DMS53 treated with DMSO at 0.1 percent for 48 hours (cell line): ENCODE data around the gene DHRS4L2.
"Not testable (repeated sequence)": the region's sequence is repeated elsewhere in the genome, so short reads cannot be mapped to it uniquely, and the experiment has no call there.

Experiments
- DNase-seq: peaks from one replicate; lab custom pipeline; 2025; ENCODE audit not compliant: unreplicated experiment; lab: John Stamatoyannopoulos, UW

The DHRS4L2 gene

GRCh38 chr14:23970283-23970659 lies 18.5 kb upstream of the DHRS4L2 start:
- not testable (repeated sequence) for DNase-seq

DNA sequence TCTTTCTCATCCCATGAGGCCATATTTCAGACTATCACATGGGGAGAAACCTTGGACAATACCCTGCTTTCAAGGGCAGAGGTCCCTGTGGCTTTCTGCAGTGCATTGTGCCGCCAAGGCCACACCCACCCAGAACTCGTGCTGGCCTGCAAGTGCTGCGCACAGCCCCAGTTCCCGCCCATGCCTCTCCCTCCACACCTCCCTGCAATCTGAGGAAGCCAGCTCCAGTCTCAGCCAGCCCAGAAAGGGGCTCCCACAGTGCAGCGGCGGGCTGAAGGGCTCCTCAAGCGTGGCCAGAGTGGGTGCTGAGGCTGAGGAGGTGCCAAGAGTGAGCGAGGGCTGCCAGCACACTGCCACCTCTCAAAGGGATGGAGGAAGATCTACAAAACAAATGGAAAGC lies 15.6 kb upstream of the DHRS4L2 start:
- not testable (repeated sequence) for DNase-seq

DNA sequence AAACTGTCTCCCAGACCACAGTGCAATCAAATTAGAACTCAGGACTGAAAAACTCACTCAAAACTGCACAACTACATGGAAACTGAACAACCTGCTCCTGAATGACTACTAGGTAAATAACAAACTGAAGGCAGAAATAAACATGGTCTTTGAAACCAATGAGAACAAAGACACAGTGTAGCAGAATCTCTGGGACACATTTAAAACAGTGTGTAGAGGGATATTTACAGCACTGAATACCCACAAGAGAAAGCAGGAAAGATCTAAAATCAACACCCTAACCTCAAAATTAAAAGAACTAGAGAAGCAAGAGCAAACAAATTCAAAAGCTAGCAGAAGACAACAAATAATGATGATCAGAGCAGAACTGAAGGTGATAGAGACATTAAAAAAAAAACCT lies 14.7 kb upstream of the DHRS4L2 start:
- DNase-seq = not testable (repeated sequence)

- not testable (repeated sequence) for DNase-seq
These were observed 11.5 kb upstream of the DHRS4L2 start for GRCh38 chr14:23977208-23977607.

DNA sequence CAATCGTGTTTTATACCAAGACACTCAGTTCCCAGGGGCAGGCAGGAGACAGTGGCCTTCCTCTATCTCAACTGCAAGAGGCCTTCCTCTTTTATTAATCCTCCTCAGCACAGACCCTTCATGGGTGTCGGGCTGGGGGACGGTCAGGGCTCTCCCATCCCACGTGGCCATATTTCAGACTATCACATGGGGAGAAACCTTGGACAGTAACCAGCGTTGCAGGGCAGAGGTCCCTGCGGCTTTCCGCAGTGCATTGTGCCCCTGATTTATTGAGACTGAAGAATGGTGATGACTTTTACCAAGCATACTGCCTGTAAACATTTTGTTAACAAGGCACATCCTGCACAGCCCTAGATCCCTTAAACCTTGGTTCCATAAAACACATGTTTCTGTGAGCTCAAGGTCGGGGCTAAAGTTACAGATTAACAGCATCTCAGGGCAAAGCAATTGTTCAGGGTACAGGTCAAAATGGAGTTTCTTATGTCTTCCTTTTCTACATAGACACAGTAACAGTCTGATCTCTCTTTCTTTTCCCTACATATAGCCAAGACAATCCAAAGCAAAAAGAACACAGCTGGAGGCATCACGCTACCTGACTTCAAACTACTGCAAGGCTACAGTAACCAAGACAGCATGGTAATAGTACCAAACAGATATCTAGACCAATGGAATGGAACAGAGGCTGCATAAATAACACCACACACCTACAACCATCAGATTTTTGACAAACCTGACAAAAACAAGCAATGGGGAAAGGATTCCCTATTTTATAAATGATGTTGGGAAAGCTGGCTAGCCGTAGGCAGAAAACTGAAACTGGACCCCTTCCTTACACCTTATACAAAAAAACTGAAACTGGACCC lies 6.5 kb upstream of the DHRS4L2 start:
- DNase-seq = not testable (repeated sequence)

DNA sequence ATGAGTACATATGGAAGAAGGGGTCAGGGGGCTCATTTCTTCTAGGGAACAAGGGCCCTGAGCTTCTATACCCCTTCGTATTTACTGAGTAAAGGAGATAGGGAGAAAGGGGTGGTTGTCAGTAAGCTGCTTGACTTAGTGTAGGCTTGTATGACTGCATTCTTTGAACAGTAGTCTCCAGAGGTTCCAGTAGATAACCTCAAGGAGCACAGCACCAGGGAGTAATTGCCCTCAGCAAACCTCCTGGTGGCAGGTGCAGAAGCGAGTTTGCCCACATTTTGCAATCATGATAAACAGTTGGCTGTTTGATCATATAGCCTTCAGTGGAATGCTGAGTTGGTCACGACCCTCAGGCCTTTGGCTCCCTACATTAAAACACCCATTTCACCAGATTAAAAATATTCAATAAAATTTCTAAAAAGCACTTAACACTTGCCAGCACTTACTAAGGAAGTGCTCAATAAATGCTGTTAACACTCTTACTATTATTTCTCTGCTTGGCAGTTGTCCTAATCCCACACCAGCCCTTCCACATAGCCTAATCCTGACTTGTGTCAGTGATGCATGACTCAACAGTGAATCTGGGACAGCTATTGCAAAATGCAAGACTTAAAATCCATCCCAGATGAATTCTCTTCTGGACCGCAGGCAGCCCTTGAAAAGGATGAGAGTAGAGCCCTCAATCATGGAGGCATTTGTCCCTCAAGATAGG lies 3.7 kb upstream of the DHRS4L2 start:
- DNase-seq = no peak

DNA sequence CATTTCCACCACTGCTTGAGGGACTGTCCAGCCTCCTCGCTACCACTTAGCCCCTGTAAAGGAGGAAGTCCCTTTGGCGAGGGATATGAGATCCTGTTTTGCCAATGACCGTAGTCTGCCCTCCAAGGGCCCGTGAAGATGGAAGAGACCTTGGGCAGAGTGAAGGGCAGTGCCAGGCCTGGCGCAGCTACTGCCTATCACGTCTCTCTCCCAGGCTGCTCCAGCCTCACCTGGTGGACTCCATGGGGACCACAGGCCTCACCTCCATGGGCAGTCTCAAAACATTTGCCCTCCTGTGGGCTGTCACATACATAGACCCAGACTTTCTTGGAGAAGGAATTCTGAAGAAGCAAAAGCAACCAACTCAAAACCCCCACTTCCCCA lies 514 bp upstream of the DHRS4L2 start:
- not testable (repeated sequence) for DNase-seq

DNA sequence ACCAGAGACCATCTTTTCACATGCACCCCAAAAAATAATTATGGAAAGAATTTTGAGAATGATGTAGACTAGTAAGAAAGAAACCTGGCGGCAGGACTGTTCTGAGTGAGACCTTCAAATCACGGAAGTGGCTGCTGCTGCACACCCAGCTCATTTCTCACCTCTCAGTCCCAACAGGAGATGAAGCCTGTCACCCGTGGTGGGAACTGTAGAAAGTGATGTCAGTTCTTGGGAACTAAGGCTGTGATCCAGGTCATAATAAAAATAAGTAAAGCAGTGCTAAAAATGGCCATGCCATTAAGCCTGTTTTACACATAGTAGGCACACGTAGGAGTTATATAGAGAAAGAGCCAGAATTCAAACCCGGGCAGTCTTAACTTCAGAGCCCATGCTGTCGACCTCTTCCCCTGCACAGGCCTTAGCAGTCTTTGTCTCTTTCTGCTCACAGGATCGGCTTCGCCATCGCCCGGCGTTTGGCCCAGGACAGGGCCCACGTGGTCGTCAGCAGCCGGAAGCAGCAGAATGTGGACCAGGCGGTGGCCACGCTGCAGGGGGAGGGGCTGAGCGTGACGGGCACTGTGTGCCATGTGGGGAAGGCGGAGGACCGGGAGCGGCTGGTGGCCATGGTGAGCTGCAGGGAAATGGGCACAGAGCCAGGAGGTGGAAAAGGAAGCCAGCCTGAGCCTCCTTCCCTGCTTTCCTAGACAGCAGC lies 1.2 kb downstream of the DHRS4L2 start:
- not testable (repeated sequence) for DNase-seq

- DNase-seq = not testable (repeated sequence)
These were observed 2.2 kb downstream of the DHRS4L2 start for GRCh38 chr14:23990961-23991360.

DNA sequence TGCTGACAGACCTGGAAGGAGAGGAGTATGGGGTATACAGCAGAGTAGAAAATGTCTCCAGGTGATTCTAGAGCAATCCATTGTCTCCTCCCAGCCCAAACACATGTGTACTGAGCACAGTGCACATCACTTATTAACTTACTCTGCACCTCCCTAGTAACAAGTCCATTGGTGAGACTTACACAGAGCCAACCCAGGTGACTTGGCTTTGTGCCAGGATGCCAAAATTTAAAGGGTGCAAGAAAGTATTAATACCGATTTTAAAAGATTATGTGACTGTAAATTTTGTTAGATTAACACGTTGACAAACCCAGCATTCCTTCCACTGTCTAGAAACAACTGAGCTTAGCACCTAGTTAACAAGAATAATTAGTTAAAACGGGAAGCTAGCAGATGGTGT lies 4.3 kb downstream of the DHRS4L2 start:
- not testable (repeated sequence) for DNase-seq

- DNase-seq = not testable (repeated sequence)
These were observed 7.3 kb downstream of the DHRS4L2 start for GRCh38 chr14:23996009-23996408.

- not testable (repeated sequence) for DNase-seq
These were observed 8.1 kb downstream of the DHRS4L2 start for GRCh38 chr14:23996825-23997224.

DNA sequence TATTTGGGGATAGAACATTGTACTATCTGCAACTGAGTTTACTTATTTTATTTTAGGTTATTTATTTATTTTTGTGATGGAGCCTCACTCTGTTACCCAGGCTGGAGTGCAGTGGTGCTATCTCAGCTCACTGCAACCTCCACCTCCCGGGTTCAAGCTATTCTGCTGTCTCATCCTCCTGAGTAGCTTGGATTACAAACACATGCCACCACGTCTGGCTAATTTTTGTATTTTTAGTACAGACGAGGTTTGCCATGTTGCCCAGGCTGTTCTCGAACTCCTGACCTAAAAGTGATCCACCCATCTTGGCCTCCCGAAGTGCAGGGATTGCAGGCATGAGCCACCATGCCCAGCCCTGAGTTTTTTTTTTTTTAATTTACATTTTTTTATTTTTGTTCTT lies 10.9 kb downstream of the DHRS4L2 start:
- not testable (repeated sequence) for DNase-seq

DNA sequence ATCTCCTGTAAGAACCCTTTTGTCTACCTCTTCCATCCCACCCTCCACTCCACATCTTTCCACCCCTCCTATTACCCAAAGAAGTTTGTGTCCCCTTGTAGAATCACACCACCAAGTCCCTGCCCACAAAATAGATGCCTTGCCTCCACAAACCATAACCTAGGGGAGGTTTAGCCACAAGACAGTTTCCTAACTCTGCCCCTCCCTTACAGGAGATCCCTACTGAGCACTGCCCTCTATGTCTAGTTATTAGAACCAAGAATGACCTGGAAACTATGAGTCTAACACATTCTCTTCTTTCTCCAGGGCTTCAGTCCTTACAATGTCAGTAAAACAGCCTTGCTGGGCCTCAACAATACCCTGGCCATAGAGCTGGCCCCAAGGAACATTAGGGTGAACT lies 12.3 kb downstream of the DHRS4L2 start:
- not testable (repeated sequence) for DNase-seq

DNA sequence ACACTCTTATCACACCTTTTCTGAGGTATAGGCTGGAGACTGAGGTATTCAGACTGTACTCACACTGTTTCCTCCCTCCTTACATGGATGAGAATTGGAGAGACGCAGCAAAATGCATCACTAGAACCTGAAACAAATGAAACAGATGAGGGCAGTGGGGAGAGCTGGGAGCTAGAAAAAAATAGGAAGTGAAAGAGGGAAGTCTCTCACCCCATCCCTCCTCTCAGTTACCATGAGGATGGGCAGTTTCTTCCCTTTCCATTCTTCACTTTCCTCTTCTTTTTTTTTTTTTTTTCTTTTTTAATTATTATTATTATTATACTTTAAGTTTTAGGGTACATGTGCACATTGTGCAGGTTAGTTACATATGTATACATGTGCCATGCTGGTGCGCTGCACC lies 12.9 kb downstream of the DHRS4L2 start:
- not testable (repeated sequence) for DNase-seq

- DNase-seq = not testable (repeated sequence)
These were observed 17.7 kb downstream of the DHRS4L2 start for GRCh38 chr14:24006471-24006816.

GRCh38 chr14:24006817-24007652 lies 18.3 kb downstream of the DHRS4L2 start:
- not testable (repeated sequence) for DNase-seq

GRCh38 chr14:24011051-24011450 lies 22.3 kb downstream of the DHRS4L2 start:
- no peak for DNase-seq

GRCh38 chr14:24012726-24013273 lies 24.1 kb downstream of the DHRS4L2 start:
- DNase-seq = not testable (repeated sequence)
